Epidermal melanocyte (primary cell): Measurements from ENCODE around the gene PRSS57.
"Not testable (repeated sequence)": the region's sequence is repeated elsewhere in the genome, so short reads cannot be mapped to it uniquely, and the experiment has no call there.

ENCODE experiments used
- DNase-seq: peaks from one replicate; pipeline ENCODE4 v3.0.0; 2011; ENCODE audit warnings: low spot score; ENCODE audit not compliant: insufficient read length

Gene PRSS57

DNA sequence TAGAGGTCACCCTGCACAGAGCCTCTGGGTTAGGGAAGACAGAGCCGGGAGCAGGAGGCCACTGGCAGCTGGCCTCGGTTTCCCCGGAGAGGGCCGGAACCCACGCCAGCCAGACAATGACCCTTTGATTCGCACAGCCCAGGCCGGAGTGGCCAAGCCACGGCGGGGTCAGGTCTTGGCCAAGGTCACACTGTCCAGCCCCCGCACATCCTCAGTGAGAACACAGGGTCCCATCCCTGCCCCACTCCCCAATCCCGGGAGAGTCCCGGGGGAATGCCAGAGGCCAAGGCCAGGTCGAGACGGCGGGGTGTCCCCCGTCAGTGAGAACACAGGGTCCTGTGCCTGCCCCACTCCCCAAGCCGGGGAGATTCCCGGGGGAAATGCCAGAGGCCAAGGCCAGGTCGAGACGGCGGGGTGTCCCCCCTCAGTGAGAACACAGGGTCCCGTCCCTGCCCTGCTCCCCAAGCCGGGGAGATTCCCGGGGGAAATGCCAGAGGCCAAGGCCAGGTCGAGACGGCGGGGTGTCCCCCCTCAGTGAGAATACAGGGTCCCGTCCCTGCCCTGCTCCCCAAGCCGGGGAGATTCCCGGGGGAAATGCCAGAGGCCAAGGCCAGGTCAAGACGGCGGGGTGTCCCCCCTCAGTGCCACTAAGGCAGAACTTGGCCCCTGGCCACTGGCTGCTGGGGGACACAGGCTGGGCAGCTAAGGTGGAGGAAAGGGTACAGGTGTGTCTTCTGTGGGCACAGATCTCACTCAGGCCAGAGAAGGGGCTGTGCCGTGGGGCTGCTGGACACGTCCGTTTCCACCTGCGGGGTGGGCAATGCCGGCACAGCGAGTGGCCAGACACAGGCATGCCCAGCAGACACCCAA lies 20.7 kb downstream of the PRSS57 start:
- DNase-seq, result no peak

DNA sequence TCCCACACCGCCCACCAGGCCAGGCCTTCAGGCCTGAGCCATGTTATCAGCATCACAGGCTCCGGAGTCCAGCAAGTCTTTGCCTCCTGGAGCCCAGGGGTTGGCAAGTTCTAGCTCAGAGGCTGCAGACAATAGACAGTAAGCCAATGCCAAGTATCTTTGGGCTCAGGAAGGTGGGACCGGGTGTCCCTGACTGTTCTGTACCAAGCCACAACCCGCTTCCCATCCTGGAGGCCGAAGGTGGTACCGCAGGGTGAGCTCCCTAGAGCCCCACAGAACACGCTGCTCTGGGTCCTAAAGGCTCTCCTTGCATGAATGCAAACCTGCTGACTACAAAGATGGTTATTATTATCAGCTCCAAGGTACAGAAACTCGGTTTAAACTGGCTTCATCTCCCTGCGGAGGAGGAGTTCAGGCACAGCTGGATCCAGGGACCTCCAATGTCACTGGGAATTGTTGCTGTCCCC lies 24.6 kb downstream of the PRSS57 start:
- DNase-seq, result no peak

DNA sequence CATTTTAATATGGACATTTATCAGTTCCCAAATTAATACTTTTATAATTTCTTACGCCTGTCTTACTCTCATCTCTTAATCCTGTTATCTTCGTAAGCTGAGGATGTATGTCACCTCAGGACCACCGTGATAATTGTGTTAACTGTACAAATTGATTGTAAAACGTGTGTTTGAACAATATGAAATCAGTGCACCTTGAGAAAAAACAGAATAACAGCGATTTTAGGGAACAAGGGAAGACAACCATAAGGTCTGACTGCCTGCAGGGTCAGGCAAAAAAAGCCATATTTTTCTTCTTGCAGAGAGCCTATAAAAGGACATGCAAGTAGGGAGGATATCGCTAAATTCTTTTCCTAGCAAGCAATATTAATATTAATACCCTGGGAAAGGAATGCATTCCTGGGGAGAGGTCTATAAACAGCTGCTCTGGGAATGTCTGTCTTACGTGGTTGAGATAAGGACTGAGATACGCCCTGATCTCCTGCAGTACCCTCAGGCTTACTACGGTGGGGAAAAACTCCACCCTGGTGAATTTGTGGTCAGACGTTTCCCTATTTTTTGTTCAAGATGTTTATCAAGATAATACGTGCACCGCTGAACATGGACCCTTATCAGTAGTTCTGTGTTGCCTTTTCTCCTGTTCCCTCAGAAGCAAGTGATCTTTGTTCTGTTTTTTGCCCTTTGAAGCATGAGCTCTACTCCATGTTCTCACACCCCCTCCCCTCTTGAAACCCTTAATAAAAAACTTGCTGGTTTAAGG lies 26.4 kb downstream of the PRSS57 start:
- not testable (repeated sequence) for DNase-seq

DNA sequence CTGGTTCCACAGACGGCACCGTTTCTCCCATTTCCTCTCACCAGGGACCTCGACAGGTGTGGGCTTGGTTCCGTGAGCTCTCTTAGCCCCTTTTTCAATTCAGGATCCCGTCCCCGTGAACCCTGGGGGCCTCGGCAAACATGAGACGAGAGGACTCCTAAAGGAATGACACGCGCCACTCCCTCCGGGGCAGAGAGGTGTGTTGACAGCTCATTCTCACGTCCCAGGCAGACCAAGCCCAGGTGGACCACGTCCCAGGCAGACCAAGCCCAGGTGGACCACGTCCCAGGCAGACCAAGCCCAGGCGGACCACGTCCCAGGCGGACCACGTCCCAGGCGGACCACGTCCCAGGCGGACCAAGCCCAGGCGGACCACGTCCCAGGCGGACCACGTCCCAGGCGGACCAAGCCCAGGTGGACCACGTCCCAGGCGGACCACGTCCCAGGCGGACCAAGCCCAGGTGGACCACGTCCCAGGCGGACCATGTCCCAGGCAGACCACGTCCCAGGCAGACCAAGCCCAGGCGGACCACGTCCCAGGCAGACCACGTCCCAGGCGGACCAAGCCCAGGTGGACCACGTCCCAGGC lies 28.2 kb downstream of the PRSS57 start:
- DNase-seq, result not testable (repeated sequence)

DNA sequence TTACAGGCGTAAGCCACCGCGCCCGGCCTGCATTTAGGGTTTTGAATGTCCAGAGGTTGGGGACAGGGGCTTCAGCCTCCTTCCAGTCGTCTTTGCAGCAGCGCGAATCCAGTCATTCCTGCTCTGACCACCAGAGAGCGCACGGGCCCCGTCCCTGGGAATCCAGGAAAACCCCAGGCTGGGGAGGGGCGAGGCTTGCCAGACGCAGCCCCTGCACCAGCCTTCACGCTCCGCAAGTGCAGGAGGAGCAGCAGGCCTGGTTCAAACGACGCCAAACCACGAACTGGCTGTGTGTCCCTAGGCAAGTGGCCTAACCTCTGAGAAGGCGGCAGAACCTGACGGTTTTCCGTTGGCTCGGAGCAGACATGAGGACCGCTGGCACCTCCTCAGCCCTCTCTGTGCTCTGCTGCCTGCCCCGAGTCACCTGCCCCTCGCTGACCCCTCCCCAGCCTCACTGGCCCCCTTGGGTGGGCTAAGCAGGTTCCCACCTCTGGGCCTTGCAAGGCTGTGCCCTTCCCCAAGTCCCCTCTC lies 30.3 kb downstream of the PRSS57 start:
- DNase-seq, result peak; percentile 97

DNA sequence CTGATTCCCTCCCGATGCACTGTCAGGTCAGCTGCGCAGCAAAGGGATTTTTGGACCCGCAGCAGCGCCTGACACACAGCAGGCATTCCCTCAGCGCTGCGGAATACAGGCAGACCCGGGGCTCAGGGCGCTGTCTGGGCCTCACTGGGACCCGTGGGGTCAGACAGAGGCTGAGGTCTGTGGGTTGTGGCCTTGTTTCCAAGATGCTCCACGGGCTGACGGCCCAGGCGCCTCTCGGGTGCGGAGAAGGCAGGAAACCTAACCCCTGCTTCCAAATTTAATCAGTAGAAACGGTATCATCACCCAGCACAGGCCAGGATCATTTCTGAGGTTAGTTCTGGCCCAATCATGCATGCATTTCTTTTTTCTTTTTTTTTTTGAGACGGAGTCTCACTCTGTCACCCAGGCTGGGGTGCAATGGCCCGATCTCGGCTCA lies 31.6 kb downstream of the PRSS57 start:
- no peak for DNase-seq

DNA sequence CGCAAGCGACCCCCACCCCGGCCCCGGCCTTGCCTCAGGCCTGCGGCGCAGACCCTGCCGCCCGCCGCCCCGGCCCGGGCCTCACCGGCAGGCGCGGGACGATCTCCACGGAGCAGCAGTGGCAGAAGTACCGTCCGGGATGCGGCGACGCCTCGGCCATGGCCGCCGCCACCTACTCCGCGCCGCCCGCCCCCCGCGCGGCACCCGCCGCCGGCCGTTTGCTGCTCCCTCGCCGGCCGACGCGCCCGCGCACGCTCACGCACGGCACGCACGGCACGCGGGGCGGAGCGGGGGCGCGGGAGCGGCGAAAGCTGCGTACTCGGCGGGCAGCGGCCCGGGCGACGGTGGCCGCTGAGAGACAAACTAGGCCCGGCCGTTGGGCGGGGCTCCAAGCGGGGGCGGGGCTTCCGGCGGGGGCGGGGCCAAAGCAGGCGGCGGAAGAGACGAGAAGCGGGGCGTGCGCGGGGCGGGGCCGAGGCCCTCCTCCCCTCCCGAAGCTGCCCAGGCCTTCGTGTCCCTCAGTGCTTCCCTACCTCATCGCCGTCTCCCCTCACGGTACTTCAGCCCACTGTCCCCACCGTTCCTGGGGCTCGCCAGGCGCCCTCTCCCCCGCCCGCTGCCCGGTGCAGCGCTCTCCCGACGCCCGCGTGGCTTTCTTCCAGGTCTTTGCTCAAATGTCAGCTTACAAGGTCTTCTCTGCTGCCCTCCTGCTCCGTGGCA lies 32.1 kb downstream of the PRSS57 start, which contains the start of gene RNF126:
RNF126 (minus strand) TSS at position 253 of the 720 bp plus-strand sequence; CDS start at position 160, 93 bp downstream.
- peak; percentile 99 for DNase-seq

DNA sequence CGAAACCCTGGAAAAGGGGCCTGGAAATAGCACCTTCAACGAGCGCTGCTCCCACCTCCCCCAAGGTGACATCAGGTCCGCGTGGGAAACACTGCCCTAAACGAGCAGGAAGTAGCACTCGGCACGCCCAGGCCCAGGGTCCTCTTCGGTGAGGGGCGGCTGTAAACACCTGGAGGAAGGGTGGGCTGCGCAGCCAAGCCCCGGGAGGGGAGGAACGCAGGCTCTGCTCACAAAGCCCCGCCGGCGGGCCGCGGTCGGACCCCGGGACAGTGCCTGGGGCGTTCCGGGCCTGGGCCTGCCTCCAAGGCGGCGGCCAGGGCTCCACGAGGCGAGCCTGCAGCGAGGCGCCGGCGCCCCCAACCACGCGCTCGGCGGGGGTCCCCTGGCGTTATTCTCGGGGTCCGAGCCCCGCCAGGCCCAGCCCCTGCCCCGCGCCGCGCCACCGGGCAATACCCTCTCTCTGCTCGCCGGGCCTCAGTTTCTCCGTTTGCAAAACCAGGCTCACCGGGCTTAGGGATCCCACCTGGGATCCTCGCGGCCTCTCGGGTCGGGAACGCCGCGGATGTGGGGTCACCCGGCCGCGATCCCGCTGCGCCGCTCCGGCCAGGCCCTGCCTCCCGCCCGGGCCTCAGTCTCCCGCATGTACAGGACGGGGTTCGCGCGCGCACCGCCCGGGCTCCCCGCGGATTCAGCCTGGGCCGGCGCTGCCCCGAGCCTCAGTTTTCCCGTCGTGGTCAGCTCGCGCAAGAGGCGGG lies 32.9 kb downstream of the PRSS57 start:
- no peak for DNase-seq

DNA sequence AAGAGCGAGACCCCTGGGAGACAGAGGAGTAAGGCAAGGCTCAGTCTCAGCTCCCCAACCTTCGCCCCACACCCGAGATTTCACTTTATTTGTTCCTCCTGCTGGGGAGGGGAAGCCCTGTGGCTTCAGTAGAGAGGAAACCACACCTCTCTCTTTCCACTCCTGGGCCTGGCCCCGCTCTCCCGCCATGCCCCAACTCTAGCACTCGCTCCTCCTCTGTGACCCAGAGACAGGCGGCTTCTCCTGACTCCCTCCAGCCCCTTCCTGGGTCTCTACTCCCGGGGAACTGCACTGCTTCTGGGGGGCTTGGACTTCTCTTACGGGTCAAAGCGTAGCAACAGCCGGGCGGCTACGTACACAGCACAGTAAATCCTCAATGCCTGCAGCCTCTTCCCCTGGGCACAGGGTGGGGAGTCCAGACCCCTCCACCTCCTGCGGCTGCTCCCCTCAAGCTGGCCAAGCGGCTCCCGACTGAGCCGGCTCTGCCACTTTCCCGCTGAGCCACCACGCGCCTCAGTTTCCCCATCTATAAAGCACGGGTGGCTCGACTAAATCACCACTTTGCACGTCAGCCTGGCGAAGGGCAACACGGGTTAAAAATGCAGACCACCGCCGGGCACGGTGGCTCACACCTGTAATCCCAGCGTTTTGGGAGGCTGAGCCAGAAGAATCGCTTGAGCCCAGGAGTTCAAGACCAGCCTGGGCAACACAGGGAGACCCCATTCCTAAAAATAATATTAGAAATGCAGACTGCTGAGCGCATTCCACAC lies 33.6 kb downstream of the PRSS57 start:
- DNase-seq, result no peak

DNA sequence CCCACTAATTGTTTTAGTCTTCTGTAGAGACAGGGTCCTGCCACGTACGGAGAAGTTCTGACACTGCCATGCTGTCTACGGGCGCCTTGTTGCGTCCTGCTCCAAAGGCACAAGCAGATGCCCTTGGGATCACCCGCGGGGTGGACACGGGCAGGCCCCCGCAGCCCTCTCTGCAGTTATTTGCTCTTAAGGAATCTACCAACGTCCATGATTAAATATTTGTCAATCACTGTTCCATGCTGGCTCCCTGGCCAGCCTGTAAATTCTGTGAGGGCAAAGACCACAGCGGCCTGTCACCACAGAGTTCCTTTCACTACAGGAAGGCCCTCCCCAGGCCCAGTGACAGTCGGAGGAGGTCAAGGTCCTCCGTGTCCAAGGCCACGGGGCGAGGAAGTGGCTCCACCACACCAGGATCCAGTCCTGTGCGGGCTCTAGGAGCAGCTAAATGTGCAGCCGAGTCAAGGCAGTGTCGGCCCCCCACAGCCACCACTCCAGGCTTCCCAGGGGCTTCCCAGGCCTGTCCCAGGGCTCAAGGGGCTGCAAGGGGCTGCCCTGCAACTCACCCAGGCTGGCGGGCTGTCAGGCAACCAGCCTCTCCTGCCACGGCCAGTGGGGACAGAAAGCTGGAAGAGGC lies 34.3 kb downstream of the PRSS57 start:
- no peak for DNase-seq

DNA sequence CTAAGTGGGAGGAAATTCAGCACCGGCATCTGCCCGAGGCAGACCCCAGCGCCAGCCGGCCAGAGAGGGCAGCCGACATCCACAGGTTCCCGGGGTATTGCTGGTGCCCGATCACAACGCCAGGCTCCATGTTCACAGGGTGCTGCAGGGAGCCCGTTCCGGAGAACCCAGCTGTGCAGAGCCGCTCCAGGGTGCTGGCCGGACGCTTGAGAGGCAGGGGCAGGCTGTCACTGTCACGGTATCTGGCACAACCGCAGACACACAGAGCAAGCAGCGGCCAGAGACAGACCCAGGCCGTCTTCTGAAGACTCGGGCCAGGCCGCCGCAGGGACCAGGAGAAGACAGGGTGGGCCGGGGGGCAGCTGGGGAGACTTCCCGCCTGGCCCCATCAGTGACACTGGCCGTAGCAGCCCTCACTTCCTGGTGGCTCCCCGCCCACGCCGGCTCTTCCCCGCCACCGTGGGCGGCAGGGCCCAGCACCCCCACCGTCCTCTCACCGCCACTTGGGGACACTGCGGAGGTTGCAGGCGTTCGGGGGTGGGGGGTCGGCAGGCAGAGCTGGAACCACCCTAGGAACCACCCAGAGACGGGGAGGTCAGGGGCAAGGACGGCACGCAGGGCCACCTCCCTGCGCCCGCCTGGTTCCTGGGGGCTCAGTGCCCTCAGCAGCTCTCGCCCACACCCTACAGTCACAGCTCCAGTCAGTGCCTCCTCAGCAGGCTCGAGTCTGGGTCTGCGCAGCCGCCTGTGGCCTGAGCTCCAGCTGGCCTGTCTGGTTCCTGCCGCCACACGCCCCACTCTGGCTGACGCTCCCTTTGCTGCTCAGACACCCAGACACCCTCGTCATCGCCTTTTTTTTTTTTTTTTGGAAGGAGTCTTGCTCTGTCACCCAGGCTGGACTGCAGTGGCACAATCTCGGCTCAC lies 36.1 kb downstream of the PRSS57 start:
- no peak for DNase-seq

DNA sequence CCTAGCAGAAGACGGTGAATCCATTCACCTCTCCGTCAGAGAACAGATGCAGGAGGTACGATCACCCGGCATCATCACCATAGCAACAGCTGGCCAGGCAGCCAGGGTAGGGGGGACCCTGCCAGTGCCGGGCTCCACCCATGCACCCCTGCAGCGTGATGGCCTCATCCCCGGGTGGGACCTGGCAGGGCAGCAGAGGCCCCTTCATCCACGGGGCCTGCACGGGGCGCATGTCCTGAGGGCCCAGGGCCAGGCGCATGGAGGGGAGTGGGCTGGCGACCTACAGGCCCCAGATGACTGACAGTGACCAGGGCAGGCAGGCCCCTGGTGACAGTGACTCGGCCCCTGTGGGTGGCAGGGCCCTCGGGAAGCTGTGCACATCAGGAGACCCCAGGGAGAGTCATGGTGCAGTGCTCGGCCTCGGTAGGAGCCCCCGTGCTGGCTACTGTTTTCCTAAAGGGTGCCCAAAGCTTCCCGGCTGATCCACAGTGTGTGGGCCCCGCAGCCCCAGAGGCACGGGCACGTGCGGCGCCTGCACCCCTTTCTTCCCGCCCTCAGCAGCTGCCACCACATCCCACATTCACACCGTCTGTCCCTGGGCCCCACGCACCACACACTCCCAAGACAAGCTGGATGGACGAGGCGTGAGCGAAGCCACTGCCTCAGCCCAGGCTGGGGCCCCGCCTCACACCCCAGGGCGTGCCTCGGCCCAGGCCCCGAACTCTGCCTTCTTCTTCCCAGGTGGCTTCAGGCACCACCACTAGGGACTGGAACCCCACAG lies 37.0 kb downstream of the PRSS57 start:
- DNase-seq, result no peak

DNA sequence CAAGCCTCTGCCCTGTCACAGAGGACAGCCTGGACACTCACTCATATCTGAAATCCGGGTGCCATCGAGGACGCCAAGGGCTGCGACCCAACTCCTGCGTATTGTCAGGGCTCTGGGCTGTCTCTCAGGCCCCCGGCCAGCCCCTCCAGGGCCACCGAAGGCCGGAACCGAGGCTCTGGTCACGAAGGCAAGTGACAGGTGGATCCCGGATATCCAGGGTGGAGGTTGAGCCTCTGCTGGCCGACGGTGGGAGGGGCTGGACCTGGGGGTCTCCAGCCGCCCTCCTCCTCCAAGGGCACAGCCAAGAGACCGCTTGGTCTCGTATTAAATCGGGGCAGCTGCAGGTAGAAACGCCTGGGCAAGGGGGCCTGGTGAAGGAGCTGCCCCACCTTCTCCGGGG lies 37.6 kb downstream of the PRSS57 start:
- no peak for DNase-seq

DNA sequence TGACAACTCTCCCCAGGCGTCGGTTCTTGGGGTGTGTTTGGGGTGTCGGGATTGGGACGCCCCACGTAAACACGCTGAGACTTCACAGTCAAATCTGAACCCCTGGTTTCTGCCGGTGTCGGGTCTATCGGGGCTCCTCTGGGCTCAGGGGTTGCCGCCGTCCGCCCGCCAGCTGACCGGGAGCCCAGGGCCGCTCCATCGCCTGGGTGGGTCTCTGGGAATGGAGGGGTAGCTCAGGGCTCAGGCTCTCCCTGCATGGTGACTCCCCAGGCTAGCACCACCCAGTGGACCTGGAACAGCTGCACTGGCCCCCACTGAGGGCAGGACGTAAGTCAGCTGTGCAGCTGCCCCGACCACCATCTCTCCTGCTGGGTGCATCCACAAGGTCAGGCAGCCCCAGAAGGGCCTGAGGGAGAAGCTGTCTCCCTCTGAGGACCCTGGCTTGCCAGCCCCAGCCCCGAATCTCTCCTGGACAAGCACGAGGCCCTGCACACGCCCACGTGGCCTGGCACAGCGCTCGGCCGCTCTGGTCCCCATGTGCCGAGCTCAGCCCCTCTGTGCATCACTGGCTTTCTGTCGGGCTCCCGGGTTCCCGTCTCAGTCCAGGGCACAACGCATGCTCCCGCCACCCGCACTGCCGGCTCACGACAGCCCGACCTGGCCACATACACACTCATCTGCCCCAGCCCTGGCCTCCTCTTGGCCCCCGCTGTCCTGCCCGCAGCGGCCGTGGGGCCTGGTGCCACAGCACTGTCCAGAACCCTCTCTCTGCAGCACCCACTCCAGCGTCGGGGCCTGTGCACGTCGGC lies 38.3 kb downstream of the PRSS57 start:
- no peak for DNase-seq

DNA sequence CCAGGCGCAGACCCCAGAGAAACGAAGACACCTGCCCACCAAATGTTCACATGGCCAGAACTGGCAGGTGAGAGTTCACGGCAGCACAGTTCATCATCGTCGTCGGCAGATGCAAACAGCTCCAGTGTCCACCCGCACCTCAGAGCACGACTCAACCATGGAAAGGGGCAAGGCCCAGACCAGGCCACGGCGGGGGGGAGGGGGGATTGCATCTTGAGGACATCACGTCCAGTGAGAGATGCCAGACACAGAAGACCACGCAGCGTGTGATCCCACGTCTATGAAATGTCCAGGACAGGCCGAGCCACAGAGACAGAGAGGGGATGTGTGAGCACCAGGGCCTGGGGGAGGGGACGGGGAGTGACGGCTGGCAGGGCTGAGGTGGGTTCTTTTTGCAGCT lies 39.6 kb downstream of the PRSS57 start:
- no peak for DNase-seq

DNA sequence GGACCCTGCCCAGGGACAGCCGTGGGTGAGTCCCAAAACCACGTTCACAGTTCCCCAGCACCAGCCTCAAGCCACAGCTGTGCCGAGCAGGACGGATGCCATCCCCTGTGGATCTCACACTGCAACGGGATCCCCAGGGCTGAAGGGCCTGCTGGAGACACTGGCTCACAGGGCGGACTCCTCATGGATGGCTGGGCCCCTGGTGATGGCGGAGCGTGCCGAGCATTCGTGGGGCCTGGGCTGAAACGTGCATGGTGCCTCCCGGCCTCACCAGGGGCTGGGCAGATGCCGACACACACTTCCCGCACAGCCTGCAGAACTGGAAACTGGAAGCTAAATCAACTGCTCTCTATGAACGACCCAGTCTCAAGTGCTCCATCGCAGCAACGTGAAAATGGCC lies 41.8 kb downstream of the PRSS57 start:
- no peak for DNase-seq
